ENCODE measurements around the gene MTHFD2.

The MTHFD2 gene

GRCh38 chr2:74232426-74232825 is 34.0 kb downstream of the MTHFD2 start:
- no peak for DNase-seq

- DNase-seq, result no peak
Measured at GRCh38 chr2:74233648-74234047, 35.2 kb downstream of the MTHFD2 start.

- DNase-seq, result no peak
Measured at GRCh38 chr2:74235041-74235440, 36.6 kb downstream of the MTHFD2 start.

- DNase-seq, result no peak
Measured at GRCh38 chr2:74238879-74239278, 40.5 kb downstream of the MTHFD2 start.

GRCh38 chr2:74239346-74239745 is 40.9 kb downstream of the MTHFD2 start:
- no peak for DNase-seq

- DNase-seq, result no peak
Measured at GRCh38 chr2:74242354-74243071, 44.1 kb downstream of the MTHFD2 start.

- no peak for DNase-seq
Measured at GRCh38 chr2:74244286-74244685, 45.9 kb downstream of the MTHFD2 start.

- no peak for DNase-seq
Measured at GRCh38 chr2:74246496-74247195, 48.2 kb downstream of the MTHFD2 start.

- DNase-seq, result no peak
Measured at GRCh38 chr2:74249406-74250122, 51.1 kb downstream of the MTHFD2 start.

- no peak for DNase-seq
Measured at GRCh38 chr2:74250189-74250631, 51.8 kb downstream of the MTHFD2 start.

GRCh38 chr2:74252036-74252435 is 53.6 kb downstream of the MTHFD2 start:
- no peak for DNase-seq

- DNase-seq, result no peak
Measured at GRCh38 chr2:74252862-74253261, 54.4 kb downstream of the MTHFD2 start.

- DNase-seq, result no peak
Measured at GRCh38 chr2:74253306-74253970, 55.0 kb downstream of the MTHFD2 start.

GRCh38 chr2:74253971-74254310 is 55.5 kb downstream of the MTHFD2 start:
- DNase-seq, result no peak

- no peak for DNase-seq
Measured at GRCh38 chr2:74255660-74256213, 57.3 kb downstream of the MTHFD2 start.

GRCh38 chr2:74259191-74259590 is 60.8 kb downstream of the MTHFD2 start:
- DNase-seq, result no peak

- DNase-seq, result no peak
Measured at GRCh38 chr2:74259733-74260132, 61.3 kb downstream of the MTHFD2 start.

- no peak for DNase-seq
Measured at GRCh38 chr2:74260495-74260894, 62.1 kb downstream of the MTHFD2 start.

GRCh38 chr2:74261204-74261864 is 62.9 kb downstream of the MTHFD2 start:
- DNase-seq, result no peak

- DNase-seq, result no peak
Measured at GRCh38 chr2:74262681-74263080, 64.3 kb downstream of the MTHFD2 start.

- DNase-seq, result no peak
Measured at GRCh38 chr2:74264281-74264680, 65.9 kb downstream of the MTHFD2 start.

GRCh38 chr2:74267068-74267467 is 68.7 kb downstream of the MTHFD2 start:
- DNase-seq, result no peak

Measured in SIG-M5 (cell line).